GM12878 (cell line): ENCODE measurements around the gene FAM111B.

ENCODE experiments used
- BACH1 ChIP-seq: fragments of 450-650 bp; IDR thresholded peaks from 2 replicates; pipeline ENCODE4 v1.6.1; 2017; ENCODE audit warnings: mild to moderate bottlenecking, borderline replicate concordance
- CTCF ChIP-seq, 3 experiments: IDR thresholded peaks in 2 of 3; conservative IDR thresholded peaks in 1 of 3; 2 replicates each; pipeline ENCODE4 v1.5.1; 2011; ENCODE audit warnings: low read depth in 3 of 3, low read length in 3 of 3, mild to moderate bottlenecking in 3 of 3, control low read depth in 2 of 3, moderate library complexity in 2 of 3, inconsistent platforms in 1 of 3, mixed read lengths in 1 of 3; ENCODE audit not compliant: control insufficient read depth in 2 of 3, insufficient read depth in 1 of 3; ENCODE audit errors: extremely low read depth in 1 of 3
- POLR2A ChIP-seq: IDR thresholded peaks from 2 replicates; pipeline ENCODE4 v1.6.1; 2011; ENCODE audit warnings: low read depth, mild to moderate bottlenecking, low read length
- RCOR1 ChIP-seq: conservative IDR thresholded peaks from 2 replicates; pipeline ENCODE4 v1.6.1; 2012; ENCODE audit warnings: low read depth, low read length, improper control_type of control experiment
- SPI1 ChIP-seq: IDR thresholded peaks from 2 replicates; pipeline ENCODE4 v1.6.1; 2011; ENCODE audit warnings: low read depth, mild to moderate bottlenecking, low read length, moderate library complexity, borderline replicate concordance; ENCODE audit not compliant: insufficient read depth
- YY1 ChIP-seq: IDR thresholded peaks from 2 replicates; pipeline ENCODE4 v1.6.1; 2011; ENCODE audit warnings: low read depth, mild to moderate bottlenecking, low read length

GRCh38 chr11:59112494-59112893 lies 5.5 kb downstream of the FAM111B start:
- TF ChIP-seq CTCF (IDR thresholded peaks at IDR 0.05 in 2 of 3, conservative IDR thresholded peaks at IDR 0.05 in 1 of 3; ENCODE audit: control insufficient read depth in 2 of 3, extremely low read depth in 1 of 3, insufficient read depth in 1 of 3, low read depth in 3 of 3, low read length in 3 of 3) (no peak), SPI1 (no peak), POLR2A (no peak), BACH1 (no peak), RCOR1 (no peak), YY1 (no peak)
